PC-9 (cell line): ENCODE results near the gene PIK3CG.
"Not testable (repeated sequence)": the region's sequence is repeated elsewhere in the genome, so short reads cannot be mapped to it uniquely, and the experiment has no call there.

Experiments
- EZH2 ChIP-seq: fragments of 200-600 bp; sonication (generic); IDR thresholded peaks from 2 replicates; pipeline ENCODE4 v1.8.0; 2017; ENCODE audit warnings: antibody characterized with exemption, low read depth
- TF ChIP-seq, protein P1 (sequence below): fragments of 200-600 bp; sonication (generic); conservative IDR thresholded peaks from 2 replicates; pipeline ENCODE4 v1.6.1; 2017; ENCODE audit warnings: mixed run types, antibody characterized with exemption, mild to moderate bottlenecking, moderate library complexity

DNA sequence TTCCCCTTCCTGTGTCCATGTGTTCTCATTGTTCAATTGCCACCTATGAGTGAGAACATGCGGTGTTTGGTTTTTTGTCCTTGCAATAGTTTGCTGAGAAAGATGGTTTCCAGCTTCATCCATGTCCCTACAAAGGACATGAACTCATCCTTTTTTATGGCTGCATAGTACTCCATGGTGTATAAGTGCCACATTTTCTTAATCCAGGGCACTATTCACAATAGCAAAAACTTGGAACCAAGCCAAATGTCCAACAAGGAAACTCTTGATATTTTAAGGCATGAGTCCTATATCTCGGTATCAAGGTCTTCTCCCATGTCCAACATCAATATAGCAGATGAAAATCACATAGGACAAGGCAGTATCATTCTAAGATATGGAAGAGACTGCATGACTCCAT, 64.5 kb downstream of the PIK3CG start:
- TF ChIP-seq, protein P1, sequence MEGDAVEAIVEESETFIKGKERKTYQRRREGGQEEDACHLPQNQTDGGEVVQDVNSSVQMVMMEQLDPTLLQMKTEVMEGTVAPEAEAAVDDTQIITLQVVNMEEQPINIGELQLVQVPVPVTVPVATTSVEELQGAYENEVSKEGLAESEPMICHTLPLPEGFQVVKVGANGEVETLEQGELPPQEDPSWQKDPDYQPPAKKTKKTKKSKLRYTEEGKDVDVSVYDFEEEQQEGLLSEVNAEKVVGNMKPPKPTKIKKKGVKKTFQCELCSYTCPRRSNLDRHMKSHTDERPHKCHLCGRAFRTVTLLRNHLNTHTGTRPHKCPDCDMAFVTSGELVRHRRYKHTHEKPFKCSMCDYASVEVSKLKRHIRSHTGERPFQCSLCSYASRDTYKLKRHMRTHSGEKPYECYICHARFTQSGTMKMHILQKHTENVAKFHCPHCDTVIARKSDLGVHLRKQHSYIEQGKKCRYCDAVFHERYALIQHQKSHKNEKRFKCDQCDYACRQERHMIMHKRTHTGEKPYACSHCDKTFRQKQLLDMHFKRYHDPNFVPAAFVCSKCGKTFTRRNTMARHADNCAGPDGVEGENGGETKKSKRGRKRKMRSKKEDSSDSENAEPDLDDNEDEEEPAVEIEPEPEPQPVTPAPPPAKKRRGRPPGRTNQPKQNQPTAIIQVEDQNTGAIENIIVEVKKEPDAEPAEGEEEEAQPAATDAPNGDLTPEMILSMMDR: not testable (repeated sequence)
- TF ChIP-seq EZH2: not testable (repeated sequence)
